Gastroesophageal sphincter (tissue), 4 donors: ENCODE measurements around the gene AKT3. TPM values are rescaled to one million over a fixed set of nuclear protein-coding genes. Genes with fewer than 3 reads are reported as not detected.

Experiments
- ATAC-seq: fragments of 150-250 bp; one replicate; pipeline ENCODE4 v1.9.1; 2016; ENCODE audit warnings: mild to moderate bottlenecking, moderate library complexity
- H3K27ac ChIP-seq, 4 donors: fragments of 200-600 bp; sonication (generic) in 3 of 4; 1 replicate in 3 of 4; 2 replicates in 1 of 4; pipeline ENCODE4 v1.5.1; 2016 to 2019
- H3K27me3 ChIP-seq: fragments of 200-600 bp; sonication (generic); one replicate; pipeline ENCODE4 v1.5.1; 2019
- H3K36me3 ChIP-seq, 2 donors: fragments of 200-600 bp; sonication (generic); one replicate each; pipeline ENCODE4 v1.5.1; 2019; ENCODE audit warnings: control low read depth in 1 of 2
- H3K4me1 ChIP-seq, 3 donors: fragments of 200-600 bp; sonication (generic); 1 replicate in 2 of 3; 2 replicates in 1 of 3; pipeline ENCODE4 v1.5.1; 2016 to 2019; ENCODE audit warnings: control low read depth in 2 of 3
- H3K4me3 ChIP-seq, 2 donors: fragments of 200-600 bp; sonication (generic); one replicate each; pipeline ENCODE4 v1.5.1; 2019; ENCODE audit warnings: mild to moderate bottlenecking in 1 of 2, moderate library complexity in 1 of 2
- H3K9me3 ChIP-seq, 3 donors: fragments of 200-600 bp; sonication (generic); one replicate each; pipeline ENCODE4 v1.5.1; 2017 to 2019; ENCODE audit warnings: control low read depth in 2 of 3
- CTCF ChIP-seq, 4 experiments: fragments of 200-600 bp in 2 of 4; fragments of 450-650 bp in 2 of 4; sonication (generic) in 1 of 4; IDR thresholded peaks; one replicate each; pipeline ENCODE4 v1.5.1; 2017 to 2019; ENCODE audit warnings: antibody characterized with exemption in 4 of 4, mild to moderate bottlenecking in 2 of 4, moderate library complexity in 2 of 4
- EP300 ChIP-seq: sonication (generic); formaldehyde crosslinking; IDR thresholded peaks from one replicate; pipeline ENCODE4 v1.6.1; 2017; ENCODE audit warnings: antibody characterized with exemption, mild to moderate bottlenecking
- POLR2A ChIP-seq, 2 donors: fragments of 450-650 bp; IDR thresholded peaks; one replicate each; pipeline ENCODE4 v1.6.1; 2017; ENCODE audit warnings: antibody characterized with exemption in 2 of 2, mild to moderate bottlenecking in 2 of 2, moderate library complexity in 1 of 2
- POLR2AphosphoS5 ChIP-seq: sonication (generic); formaldehyde crosslinking; IDR thresholded peaks from one replicate; pipeline ENCODE4 v1.6.1; 2017; ENCODE audit warnings: antibody characterized with exemption
- WGBS, 2 donors: methylation state at CpG; one replicate each; pipeline ENCODE4 v1.1.5; 2018; ENCODE audit warnings: low coverage in 1 of 2; 5-methylcytosine and 5-hydroxymethylcytosine counted together
- total RNA-seq, 4 donors: library from RNA; depleted of rRNA; stranded (reverse); fragments of >200 nt; gene quantifications; one replicate each; pipeline ENCODE4 v1.1.0, GENCODE V29; 2016

Gene AKT3
- total RNA-seq, 4 donors from 2014 or later, result 72.8 to 102 (median 89.3) TPM

DNA sequence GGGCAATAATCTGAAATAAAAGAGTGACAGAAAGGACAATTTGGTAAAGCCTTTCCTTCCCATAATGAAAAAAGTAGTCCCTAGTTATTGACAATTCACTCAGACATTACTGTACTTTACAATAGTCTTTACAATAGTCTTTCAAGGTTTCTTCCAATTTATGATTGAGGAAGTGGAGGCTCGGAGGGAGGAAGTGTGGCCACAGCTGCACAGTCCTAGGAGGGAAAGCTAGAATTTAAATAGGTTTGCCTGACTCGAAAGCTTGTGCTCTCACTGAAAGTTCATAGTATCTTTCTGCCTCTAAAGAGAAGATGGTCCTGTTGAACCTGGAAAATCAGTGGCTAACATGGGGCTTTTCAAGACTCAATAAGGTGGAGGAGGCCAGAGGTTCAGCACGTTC lies 391.0 kb downstream of the AKT3 start:
- no peak for ATAC-seq
- 67 to 71% methylated on average over 3 of the region's 3 CpGs for WGBS, 2 donors

DNA sequence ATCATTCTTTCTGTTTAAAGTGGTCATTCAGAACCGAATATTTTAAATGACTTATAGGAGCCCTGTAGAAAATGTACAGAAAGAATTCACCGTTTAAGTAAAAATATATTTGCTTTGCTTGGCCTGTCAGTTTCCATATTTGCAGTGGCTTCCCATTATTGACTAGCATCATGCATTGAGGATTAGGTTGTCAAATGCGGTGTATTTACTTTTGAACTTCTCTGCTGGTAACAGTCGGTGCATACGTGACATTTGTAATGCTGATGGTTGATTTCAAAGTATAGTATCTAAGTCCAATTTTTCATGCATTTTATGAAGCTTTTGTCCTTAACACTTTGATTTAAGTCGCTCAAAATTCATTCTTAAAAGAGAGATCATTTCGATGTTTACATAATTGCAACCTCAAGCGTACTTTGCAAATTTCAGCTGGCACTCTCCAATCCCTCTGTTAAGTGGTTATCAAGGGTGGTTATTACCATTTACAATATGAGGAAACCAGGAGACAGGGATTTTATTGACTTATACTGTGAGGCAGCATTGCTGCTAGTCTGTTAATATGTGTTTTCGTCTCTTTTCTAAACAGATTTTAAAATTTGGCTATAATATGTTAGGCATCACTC lies 392.6 kb downstream of the AKT3 start:
- no peaks in the 10 kb centered on the region for H3K27me3 ChIP-seq
- TF ChIP-seq POLR2A (IDR thresholded peaks at IDR 0.05), result no peak
- TF ChIP-seq POLR2AphosphoS5, result no peak
- no peak for TF ChIP-seq CTCF (IDR thresholded peaks at IDR 0.05)
- TF ChIP-seq EP300, result no peak
- peaks cover 0 to 11% of the 10 kb centered on the region in 2 donors for H3K36me3 ChIP-seq
- no peak overlapping the region for H3K4me3 ChIP-seq
- no peak overlapping the region for H3K27ac ChIP-seq
- no peaks in the 10 kb centered on the region for H3K4me1 ChIP-seq
- ATAC-seq, result no peak
- no peaks in the 10 kb centered on the region for H3K9me3 ChIP-seq
- 87 to 92% methylated on average over 8 to 9 of the region's 9 CpGs for WGBS, 2 donors

More for the DNA sequence above, 391.0 kb downstream of the AKT3 start:
- Histone ChIP-seq H3K4me3 (no peak overlapping the region), H3K27ac (no peak overlapping the region), H3K4me1 (peaks cover 0 to 5% (median 0%) of the 10 kb centered on the region in 3 donors), H3K9me3 (no peaks in the 10 kb centered on the region), H3K36me3 (peaks cover 0 to 11% of the 10 kb centered on the region in 2 donors), H3K27me3 (no peaks in the 10 kb centered on the region)
- TF ChIP-seq CTCF (IDR thresholded peaks at IDR 0.05) (no peak), EP300 (no peak), POLR2A (IDR thresholded peaks at IDR 0.05) (no peak), POLR2AphosphoS5 (no peak)

DNA sequence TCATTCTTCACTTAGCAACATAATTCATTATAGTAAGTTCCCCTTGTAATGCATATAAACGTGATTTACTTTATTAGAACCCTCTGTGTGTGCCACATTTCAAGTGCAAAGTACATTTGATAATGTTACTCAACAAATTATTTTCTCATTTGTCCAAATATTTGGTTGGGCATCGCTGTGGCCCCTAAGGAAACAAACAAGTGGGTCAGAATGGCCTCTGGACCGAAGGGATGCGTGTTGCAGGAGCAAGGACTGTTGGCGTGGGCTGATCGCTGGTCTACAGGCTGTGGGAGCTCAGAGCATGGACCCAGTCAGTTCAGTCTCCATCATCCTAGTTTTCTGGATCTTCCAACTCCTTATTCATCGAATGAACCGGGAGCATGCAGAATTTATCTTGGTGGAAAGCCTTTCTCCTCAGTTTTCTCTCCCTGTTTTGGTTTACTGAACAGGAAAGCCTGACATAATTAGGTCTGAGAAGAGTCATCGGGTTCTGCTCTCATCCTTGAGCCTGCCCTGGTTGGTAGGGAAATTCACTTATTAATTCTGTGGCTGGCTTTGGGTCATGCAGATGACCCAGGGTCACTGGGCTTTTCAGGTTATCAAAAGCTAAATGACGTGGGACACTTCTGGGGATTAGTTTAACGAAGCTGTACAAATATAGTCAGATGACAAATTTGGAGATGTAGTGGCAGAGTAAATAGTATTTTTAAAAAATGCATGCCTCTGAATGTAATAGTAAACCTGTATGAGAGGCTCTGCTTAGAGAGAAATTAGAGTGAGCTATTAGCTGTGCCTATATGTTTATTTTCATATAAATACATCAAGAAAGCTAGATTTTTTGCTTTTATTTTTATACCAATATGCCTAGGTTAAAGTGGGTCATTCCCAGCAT lies 394.0 kb downstream of the AKT3 start:
- no peaks in the 10 kb centered on the region for H3K4me1 ChIP-seq
- no peak overlapping the region for H3K27ac ChIP-seq
- H3K27me3 ChIP-seq, result no peaks in the 10 kb centered on the region
- H3K4me3 ChIP-seq, result no peak overlapping the region
- TF ChIP-seq POLR2A (IDR thresholded peaks at IDR 0.05), result no peak
- no peak for TF ChIP-seq CTCF (IDR thresholded peaks at IDR 0.05)
- no peak for TF ChIP-seq POLR2AphosphoS5
- no peak for TF ChIP-seq EP300
- no peak for ATAC-seq
- H3K36me3 ChIP-seq, result peaks cover 0 to 11% of the 10 kb centered on the region in 2 donors
- H3K9me3 ChIP-seq, result no peaks in the 10 kb centered on the region
- WGBS, 2 donors, result 93 to 98% methylated on average over 8 to 11 of the region's 11 CpGs

- 91 to 94% methylated on average over 11 to 13 of the region's 17 CpGs for WGBS, 2 donors
- Histone ChIP-seq H3K4me3 (no peak overlapping the region), H3K4me1 (no peaks in the 10 kb centered on the region), H3K9me3 (no peaks in the 10 kb centered on the region), H3K36me3 (peaks cover 0 to 6% of the 10 kb centered on the region in 2 donors), H3K27ac (no peak overlapping the region), H3K27me3 (no peaks in the 10 kb centered on the region)
- no peak for TF ChIP-seq EP300
- TF ChIP-seq POLR2AphosphoS5, result no peak
- no peak for TF ChIP-seq POLR2A (IDR thresholded peaks at IDR 0.05)
- TF ChIP-seq CTCF (IDR thresholded peaks at IDR 0.05), result no peak
- ATAC-seq, result no peak
These were observed 395.6 kb downstream of the AKT3 start for GRCh38 chr1:243454328-243454997.
